Femur (tissue), 1 donor: Measurements from ENCODE around the gene IFNK.

Source experiments
- DNase-seq: peaks from one replicate; pipeline ENCODE4 v3.0.0-alpha.2; 2017

Gene IFNK

DNA sequence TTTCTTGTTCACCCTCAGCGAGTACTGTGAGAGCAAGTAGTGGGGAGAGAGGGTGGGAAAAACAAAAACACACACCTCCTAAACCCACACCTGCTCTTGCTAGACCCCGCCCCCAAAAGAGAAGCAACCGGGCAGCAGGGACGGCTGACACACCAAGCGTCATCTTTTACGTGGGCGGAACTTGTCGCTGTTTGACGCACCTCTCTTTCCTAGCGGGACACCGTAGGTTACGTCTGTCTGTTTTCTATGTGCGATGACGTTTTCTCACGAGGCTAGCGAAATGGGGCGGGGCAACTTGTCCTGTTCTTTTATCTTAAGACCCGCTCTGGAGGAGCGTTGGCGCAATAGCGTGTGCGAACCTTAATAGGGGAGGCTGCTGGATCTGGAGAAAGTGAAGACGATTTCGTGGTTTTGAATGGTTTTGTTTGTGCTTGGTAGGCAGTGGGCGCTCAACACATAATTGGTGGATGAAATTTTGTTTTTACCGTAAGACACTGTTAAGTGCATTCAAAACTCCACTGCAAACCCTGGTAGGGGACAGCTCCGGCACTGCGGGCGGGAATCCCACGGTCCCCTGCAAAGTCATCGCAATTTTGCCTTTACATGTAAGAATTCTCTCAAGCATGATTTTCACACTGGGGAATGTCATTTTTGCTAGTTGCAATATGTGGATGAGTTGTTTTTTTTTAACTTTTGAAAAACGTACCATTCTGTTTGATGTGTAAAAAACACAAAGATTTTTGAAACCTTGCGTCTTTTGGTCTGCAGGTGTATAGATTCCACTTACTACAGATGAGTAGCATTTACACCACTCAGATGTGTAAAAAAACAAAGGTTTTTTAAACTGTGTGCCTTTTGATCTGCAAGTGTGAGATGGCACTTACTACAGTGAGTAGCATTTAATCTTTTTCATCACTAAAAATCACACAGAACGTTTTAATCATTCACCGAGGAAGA, 49.8 kb downstream of the IFNK start:
- peak; percentile 95 for DNase-seq
